ENCODE results near the gene FAM222B.
"Not testable (repeated sequence)": the region's sequence is repeated elsewhere in the genome, so short reads cannot be mapped to it uniquely, and the experiment has no call there.

The FAM222B gene

GRCh38 chr17:28733346-28733745 lies 109.2 kb downstream of the FAM222B start:
- DNase-seq: no peak

- DNase-seq: no peak
These were observed 112.7 kb downstream of the FAM222B start for GRCh38 chr17:28729950-28730330.

- DNase-seq: peak in 57 of 58 donors; percentile 55 to 94 (median 88)
These were observed 114.0 kb downstream of the FAM222B start, which contains the start of gene NEK8 for GRCh38 chr17:28728364-28729200. Gene NEK8 (plus strand): TSS chr17:28728788. CDS start chr17:28728814, 26 bp downstream.

- peak; percentile 42 to 96 (median 88) for DNase-seq
These were observed 115.7 kb downstream of the FAM222B start for GRCh38 chr17:28726627-28727491.

- peak in 50 of 58 donors; percentile 27 to 83 (median 69) for DNase-seq
These were observed 116.4 kb downstream of the FAM222B start, which contains the start of gene TLCD1 for GRCh38 chr17:28726226-28726626. Gene TLCD1 (minus strand): TSS chr17:28726233. CDS start chr17:28726097, 136 bp downstream.

- DNase-seq: peak in 13 of 58 donors; percentile 31 to 73 (median 48)
These were observed 116.8 kb downstream of the FAM222B start for GRCh38 chr17:28725660-28726225.

GRCh38 chr17:28725166-28725659 lies 117.4 kb downstream of the FAM222B start:
- peak in 1 of 58 donors; percentile 16 for DNase-seq

GRCh38 chr17:28724500-28725165 lies 118.0 kb downstream of the FAM222B start:
- DNase-seq: no peak

GRCh38 chr17:28723836-28724499 lies 118.6 kb downstream of the FAM222B start:
- DNase-seq: not testable (repeated sequence)

GRCh38 chr17:28723159-28723835 lies 119.3 kb downstream of the FAM222B start:
- DNase-seq: no peak

GRCh38 chr17:28722417-28723158 lies 120.0 kb downstream of the FAM222B start:
- no peak for DNase-seq

GRCh38 chr17:28720997-28721329 lies 121.6 kb downstream of the FAM222B start:
- DNase-seq: not testable (repeated sequence)

- DNase-seq: no peak
These were observed 122.2 kb downstream of the FAM222B start for GRCh38 chr17:28720247-28720996.

- DNase-seq: no peak
These were observed 123.6 kb downstream of the FAM222B start for GRCh38 chr17:28719021-28719433.

- no peak for DNase-seq
These were observed 124.1 kb downstream of the FAM222B start for GRCh38 chr17:28718333-28719020.

- DNase-seq: peak in 43 of 58 donors; percentile 23 to 78 (median 43)
These were observed 124.8 kb downstream of the FAM222B start, which contains the start of gene RAB34 for GRCh38 chr17:28717578-28718332. Gene RAB34 (minus strand): TSS chr17:28717868. CDS start chr17:28717266, 602 bp downstream.

All from anterior cingulate cortex (tissue), 58 donors.